GM12892 (cell line): Measurements from ENCODE around the gene TPSB2.

Experiments
- POLR2A ChIP-seq: IDR thresholded peaks from 2 replicates; pipeline ENCODE4 v1.6.1; 2011; ENCODE audit warnings: low read depth, low read length, control low read depth
- POLR2AphosphoS5 ChIP-seq: IDR thresholded peaks from 2 replicates; pipeline ENCODE4 v1.6.1; 2011; ENCODE audit warnings: low read depth, low read length, control low read depth
- TAF1 ChIP-seq: IDR thresholded peaks from 2 replicates; pipeline ENCODE4 v1.6.1; 2011; ENCODE audit warnings: low read depth, mild to moderate bottlenecking, control low read depth, low read length, borderline replicate concordance

DNA sequence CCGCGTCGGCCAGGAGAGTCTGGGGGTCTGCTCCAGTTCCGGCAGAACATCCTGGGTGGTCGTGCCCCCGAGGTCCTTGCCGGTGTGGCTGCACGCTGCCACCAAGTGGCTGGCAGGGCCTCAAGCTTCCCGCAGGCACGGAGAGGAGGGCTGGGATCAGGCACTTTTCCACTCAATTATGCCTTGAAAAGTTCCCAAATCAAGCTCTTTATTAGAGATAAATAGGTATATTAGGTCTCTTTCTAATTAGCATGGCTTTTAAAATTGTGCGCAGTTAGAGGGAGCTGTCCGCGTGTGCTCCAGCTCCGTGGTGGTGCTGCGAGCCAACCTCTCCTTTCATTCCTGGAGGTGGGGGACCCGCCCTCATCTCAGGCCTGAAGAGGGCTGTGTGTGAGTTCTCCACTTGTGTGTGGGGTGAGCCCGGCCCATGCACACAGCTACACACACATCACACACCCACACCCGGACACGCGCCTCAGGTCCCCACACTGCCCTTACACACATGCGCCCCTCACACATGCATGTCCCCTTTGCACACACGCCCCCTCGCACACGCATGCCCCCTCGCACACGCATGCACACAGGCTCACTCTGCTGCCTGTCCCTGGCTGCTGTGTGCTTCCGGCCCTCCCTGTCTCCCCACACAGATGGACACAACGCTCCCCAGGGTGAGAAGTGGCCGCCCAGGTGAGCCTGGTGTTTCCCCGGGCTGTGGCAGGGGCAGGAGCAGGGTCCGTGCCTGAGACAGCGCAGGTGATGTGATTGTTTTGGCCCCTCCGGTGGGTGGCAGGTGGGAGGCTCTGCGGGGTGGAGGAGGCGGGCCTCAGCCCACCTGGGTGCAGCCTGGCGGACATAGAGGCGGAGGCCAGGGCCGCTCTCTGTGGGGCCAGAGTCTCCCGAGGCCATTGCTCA is 48.3 kb downstream of the TPSB2 start:
- TF ChIP-seq POLR2AphosphoS5 (no peak), POLR2A (no peak), TAF1 (no peak)
